HS-27A (cell line): Measurements from ENCODE around the gene SYCP2.
A peak's percentile ranks its signal among the peaks of the same experiment; 100 is the strongest.

ENCODE experiments used
- DNase-seq: peaks from one replicate; pipeline ENCODE4 v3.0.0-alpha.2; 2012; ENCODE audit warnings: low read depth, missing footprints

The SYCP2 gene

DNA sequence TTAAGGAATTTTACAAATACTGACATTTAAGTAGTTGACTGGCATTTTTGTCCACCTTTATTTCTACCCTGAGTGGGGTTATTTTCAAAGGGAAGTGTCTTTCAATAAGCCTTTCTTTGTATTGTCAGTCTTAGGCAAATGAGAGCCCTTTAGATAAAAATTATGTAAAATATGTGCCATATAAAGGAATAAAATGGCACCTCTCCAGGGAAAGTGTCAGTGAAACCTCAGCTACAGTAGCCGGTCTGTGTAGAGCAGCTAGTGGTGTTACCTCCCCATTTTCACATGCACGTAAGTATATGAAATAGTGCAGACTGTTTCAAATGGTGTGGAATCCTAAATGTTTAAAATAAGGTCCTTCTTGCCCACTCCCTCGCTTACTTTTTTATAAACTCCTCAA lies 11.7 kb upstream of the SYCP2 start:
- no peak for DNase-seq

DNA sequence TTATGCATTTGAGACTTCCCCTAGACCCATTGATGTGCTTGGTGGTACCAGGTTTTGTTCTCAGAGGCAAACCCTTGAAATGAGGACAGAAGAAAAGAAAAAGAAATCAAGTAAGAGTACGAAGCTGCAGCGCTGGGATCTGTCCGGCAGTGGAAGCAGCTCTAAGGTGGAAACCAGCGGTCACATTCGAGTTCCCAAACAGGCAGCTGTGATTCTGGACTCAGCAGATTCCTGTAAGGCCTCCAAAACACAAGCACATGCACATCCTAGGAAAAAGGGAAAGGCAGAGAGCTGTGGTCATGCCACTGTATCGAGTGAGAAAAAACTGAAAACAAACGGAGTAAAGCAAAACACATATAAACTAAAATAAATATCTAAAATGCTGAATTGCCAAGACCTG lies 11.3 kb upstream of the SYCP2 start:
- DNase-seq = no peak

DNA sequence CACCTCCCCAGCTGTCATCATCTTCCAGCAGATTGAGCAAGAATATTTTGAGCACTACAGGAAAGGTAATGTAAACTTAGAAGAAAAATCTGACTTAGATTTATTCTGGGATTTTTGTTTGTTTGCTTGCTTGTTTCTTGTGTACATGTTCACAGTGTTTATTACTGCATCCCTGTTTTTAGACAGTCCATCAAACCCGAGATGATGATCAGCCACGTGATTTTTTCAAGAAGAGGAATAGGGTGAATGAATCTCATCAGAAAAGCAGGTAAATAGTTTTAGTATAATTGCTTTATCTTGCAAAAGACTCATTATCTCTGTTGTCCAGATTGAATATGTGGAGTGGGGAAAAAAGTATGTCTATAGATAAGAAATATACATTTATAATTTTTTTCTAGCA lies 8.8 kb upstream of the SYCP2 start:
- no peak for DNase-seq

DNA sequence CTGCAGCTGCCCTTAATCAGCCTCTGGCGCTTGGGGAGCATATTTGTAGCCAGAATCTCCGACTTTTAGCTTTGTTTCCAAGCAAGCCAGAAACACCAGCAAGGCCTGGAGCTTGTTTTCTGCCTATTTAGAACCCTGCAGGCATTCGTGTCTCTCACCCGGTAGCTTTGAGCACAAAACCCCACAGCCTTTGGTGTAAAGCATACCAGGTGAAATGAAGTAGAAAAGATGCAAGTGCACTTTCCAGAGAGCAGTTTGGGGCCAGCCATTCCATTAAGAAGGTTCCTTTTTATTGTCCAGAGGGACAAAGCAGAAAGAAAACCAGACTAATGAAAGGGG lies 7.5 kb upstream of the SYCP2 start:
- DNase-seq = no peak

DNA sequence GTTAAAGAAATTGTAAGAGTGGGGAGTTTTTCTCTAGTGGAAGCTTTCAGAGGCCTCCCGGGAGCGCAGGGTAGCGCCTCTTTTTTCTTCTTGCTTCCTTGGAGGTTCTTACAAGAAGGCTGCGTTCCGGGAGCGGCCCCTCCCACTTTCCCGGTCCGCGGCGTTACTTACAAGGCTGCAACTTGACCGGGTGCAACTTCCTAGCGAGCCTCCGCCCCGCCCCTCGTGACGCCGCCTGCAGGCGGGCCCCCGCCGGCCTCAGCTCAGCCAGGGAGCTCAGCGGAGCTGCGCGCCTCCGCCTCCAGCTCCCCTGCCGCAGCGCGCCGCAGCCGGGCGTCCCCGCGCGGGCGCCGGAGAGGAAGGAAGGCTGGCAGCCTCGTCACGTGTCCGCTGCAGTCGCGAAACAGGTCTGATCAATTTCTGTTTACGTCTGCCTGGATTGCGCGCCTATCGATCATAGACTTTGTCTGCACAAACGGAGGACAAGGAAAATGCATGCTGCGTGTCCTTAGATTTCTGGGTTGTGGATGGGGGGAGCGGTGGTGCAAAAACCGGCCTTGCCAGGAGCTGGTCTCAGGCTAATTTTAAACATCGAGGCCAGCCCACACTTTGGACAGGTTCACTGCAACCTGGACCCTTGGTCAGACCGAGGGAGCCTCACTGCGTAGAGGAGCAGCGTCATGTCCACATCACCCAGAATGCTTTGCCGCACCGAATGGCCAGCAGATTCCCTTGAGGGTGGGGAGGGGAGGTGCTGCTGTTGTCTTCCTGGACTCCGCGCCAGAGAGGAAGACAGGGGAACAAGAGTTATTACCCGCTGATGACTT lies 6.9 kb upstream of the SYCP2 start, which contains the start of the genes FAM217B and PPP1R3D:
Gene FAM217B, plus strand, starts transcription at position 261 of the 827 bp plus-strand sequence. CDS start 3,555 bp downstream, outside the sequence.
Gene PPP1R3D, minus strand, starts transcription at position 177 of the 827 bp plus-strand sequence. CDS start 374 bp downstream, outside the sequence.
- peak; percentile 85 for DNase-seq

DNA sequence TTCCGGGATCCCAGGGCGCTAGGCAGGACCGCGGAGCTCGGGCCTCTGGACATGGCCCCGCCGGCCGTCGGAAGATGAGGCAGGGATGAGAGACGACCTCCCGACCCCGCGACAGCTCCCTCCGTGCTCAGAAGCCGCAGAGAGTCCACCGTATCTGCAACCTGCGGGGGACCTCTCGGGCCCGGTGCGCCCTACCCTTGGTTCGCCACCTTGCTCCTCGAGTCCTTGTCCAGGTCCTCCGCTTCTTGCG lies 6.4 kb upstream of the SYCP2 start:
- no peak for DNase-seq

DNA sequence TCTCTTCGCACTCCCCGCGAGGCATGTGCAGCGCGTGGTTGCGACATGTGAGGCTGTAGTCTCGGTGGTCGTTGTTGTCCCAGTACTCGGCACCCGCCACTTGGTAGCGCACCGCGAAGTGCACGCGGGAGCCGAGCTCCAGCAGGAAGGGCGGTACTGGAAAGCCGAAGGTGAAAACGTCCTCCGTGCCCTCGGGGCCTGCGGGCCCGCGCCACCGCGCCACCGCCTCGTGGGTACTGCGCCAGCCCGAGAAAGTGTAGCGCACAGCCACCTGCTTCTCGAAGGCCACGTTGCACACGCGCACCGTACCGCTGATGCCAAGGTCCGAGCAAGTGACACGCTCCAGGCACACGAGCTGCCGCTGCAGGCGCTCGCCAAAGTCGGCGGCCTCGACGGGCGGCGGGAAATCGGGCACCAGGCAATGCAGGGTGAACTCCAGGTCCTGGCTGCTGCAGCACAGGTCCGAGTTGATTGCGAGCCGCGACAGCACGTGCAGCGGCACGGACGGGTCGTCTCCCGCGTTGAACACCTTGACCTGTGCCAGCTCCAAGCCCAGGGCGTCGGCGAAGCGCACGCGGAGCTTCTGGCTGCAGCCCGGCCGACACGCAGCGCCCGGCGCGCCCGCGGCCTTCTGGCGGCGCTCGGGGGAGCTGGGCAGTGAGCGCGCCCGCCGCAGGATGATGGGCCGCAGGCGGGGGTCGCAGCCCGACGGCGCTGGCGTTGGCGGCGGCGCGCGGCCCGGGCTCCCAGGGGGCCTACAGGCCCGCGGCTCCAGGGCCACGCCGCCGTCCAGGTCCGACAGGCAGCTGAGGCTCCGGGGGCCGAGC lies 5.8 kb upstream of the SYCP2 start:
- DNase-seq = no peak

DNA sequence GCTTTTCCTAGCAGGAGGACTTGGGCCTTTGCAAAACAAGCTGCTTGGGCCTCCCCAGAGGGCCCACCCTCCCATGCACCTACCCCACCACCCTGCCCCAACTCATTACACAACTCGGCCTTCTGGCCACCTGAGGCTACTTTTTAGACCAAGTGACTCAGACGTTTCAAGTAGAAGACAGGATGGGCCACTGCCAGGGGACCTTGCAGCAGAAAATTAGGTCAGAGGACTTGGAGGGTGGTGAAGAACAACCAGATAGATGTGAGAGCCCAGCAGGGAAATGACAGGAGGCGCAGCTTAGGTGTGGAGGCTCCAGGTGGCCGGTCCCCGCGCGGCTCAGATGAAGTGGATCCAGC lies 5.2 kb upstream of the SYCP2 start:
- no peak for DNase-seq

DNA sequence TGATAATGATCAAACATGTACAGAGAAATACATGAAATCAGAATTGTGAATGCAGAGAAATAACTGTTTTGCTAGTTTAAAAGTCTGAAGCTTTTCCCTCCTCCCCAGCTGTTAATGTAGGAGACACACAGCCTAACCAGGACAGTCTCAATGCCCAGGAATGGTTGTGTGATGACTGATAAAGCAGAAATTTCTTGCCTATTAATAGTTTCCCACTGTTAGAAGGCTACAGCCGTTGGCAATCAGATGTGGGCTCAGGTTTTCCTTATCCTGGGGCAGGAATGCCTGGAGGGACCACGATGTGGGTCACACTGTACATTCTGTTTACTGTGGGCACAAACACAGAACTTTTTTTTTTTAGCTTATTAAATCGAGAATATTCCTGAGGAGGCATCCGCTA lies 4.8 kb upstream of the SYCP2 start:
- DNase-seq = no peak

DNA sequence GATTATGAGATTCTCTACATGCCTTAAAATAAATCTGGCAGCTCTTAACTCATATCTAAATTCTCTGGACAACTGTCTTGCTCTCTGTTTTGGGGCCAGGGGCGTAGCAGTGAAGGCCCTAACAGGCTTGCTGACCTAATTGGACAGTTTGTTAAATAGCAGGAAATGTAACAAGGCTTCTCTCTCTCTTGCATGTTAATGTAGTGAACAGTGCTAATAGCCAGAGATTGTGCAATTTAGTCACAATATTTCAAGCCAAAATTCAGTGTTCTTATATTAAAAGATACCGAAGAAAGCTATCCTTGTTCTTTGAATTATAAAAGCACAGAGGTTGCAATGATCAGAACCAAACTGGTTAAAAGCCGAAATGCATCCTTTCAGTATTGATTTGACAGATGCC lies 3.7 kb upstream of the SYCP2 start:
- no peak for DNase-seq

DNA sequence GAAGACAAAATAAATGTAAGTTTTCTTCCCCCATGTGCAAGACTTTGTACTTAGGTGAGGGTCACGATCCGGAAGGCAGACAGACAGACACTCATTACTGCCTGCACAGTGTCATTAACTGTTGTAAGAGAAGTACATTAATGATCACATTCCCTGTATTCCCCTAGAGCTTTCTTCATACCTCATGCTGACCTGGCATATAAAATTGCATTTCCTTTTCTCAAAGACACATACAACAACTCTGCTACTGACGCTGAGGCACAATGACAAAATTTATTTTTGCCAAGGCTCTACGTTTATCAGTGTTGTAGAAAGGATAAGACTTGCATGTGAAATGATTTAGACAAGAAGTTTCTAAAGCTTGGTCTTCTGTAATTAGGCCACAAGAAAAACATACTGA lies 3.0 kb upstream of the SYCP2 start:
- DNase-seq = no peak

DNA sequence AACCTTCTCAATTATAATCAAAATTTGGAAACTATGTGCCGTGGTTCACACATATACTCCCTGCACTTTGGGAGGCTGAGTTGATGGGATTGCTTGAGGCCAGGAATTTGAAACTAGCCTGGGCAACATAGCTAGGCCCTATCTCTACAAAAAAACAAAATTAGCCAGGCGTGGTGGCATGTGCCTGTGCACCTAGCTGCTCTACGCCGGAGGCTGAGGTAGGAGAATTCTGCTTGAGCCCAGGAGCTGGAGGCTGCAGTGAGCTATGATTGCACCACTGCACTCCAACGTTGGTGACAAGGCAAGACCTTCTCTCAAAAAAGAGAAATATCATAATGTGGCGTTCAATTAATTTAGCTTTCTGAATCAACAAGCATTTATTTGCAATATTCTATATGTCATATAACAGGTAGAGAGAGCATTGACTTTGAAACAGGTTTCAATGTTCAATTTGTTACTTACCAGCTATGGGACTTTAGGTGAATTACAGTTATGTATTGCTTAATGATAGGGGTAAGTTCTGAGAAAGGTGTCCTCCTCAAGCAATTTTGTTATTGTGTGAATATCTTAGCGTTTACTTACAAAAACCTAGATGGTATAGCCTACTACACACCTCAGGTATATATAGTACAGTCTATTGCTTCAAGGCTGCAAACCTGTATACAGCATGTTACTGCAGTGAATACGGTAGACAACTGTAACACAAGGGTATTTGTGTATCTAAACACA lies 2.2 kb upstream of the SYCP2 start:
- DNase-seq = no peak

DNA sequence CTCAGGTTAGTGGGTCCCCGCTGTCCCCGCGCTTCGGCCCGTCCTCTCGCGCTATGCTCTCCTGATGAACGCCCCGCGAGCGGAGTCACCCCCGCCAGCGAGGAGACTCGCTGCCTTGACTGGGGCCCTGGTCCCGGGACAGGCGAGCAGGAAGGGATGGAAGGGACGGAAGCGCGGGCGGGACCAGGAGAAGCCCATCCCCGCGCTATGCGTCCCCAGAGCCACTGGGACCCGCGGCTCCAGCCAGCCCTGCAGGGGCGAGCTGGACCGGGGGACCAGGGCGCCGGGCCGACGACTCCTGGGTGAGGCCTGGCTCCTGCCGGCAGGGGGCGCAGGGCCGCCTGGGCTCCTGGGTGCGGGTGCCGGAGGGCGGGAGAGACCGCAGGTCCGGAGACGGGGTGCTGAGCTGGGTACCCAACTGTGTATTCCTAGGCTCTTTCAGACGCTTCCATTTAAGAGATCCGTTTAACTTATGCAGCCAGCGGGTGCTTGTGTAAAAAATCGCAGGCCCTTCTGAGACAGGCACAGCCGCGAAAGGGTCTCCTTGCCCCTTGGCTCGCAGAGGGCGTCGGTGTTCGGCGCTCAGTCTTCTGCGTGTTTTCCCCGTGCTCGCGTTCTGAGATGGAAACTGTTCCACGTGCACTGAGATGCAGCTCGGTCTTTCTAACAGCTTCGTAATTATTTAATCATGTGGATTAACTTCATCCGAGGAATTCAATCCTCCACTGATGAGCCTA lies 580 bp upstream of the SYCP2 start:
- no peak for DNase-seq

DNA sequence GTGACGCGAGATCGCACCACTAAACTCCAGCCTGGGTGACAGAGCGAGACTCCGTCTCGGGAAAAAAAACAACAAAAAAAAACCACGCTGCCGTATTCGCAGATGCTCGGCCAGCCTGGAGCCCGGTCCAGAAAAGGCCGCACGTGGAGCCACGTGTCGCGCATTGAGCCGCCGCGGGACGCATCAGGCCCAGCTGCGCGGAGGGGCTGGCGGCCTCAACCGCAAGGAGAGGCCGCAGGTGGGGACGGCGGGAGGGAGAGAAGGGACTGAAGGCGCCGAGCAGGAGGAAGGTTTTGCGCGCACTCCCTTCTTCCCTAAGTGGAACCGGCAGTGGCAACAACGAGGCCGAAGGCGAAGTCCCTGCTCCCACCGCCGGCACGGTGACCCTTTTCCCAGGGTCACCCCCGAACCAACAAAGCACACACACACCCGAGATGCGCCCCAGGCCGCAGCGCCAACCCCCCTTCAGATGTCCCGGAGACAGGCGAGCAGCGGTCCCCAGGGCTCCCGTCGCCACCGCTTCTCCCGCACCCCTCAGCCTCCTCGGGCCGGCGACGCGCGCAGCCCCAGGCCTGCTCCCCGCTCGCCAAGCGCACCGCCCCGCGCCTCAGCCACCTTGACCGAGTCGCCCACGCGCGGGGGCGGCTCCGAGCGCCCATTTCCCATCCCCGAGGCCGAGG lies 681 bp downstream of the SYCP2 start:
- DNase-seq = no peak

DNA sequence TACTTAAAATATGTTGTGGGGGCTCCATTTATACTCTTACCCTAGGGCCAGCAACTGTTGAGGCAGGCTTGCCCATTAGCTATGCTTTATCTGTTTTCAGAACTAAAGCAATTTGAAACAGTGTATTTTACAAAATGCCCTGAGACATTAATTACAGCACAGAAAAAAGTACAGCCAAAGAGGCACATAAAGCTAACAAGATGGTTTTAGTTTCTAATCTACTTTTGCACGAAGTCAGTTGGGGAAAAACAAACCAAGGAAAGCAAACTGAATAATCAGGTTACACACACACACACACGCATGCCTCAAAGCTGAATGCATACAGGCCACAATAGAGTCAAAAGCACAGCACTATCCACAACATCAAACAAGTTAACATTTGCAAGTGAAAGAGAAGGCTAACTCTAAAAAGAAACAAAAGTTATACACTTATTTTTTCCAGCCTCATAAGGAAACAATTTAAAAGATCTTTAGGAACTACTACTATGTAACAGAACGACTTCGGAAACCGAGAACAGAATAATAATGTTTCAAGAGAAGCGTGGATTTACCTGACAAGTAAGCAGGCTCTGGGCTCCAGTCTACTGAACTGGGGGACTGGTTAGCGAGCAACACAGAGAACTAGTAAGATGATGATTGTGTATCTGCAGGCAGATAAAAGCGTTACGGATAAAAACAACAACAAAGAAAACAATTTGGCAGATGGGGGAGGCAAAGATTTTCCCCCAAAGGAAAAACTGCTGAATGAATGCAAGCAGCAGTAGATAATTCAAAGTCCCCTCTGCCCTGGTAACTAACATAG lies 1.7 kb downstream of the SYCP2 start:
- DNase-seq = no peak

DNA sequence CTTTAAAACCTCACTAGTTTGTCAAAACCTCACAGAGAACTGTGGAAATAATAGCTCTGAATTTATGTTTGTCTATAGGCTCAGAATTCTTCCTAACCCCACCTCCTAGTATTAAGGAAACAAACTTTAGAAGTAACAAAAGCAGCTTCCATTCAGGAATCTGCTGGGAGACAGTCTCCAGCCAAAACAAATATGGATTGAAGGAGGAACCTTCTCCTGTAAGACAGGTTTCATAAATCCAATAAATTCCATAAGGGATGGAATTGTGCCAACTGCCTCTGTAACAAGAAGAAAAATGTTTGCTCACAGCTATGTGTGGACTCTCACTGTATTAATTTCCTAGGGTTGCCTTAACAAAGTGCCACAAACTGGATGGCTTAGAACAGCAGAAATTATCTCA lies 7.5 kb downstream of the SYCP2 start:
- DNase-seq = no peak

DNA sequence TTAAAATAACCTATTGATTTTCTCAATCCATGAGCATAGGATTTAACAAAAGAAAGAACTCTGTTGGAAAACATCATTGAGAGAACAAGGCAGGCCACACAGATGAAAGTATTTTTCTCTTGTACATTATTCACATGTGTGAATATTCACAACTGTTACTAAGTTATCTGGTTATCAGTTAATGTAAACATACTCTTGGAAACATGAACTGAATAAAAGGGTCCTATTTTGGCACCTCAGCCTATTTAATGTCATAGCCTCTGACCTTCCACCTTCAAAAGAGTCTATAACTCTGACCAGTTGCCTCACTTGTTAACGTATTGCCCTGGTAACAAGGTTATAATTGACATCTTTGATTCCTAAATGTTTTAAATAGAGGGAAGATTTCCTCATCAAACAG lies 8.1 kb downstream of the SYCP2 start:
- DNase-seq = no peak

DNA sequence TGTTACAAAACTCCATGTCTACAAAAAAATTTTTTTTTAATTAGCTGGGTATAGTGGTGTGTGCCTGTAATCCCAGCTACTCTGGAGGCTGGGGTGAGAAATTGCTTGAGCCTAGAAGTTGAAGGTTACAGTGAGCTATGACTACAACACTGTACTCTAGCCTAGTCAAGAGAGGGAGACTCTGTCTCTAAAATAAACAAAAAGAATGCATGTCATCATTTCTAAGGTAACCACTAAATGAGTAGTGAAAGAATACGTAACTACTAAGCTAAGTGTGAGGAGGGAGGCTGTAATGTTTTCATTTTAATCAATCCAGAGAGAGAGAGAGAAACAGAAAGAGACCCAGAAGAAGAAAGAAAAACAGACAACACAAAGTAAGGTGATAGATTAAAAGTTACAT lies 9.9 kb downstream of the SYCP2 start:
- no peak for DNase-seq

DNA sequence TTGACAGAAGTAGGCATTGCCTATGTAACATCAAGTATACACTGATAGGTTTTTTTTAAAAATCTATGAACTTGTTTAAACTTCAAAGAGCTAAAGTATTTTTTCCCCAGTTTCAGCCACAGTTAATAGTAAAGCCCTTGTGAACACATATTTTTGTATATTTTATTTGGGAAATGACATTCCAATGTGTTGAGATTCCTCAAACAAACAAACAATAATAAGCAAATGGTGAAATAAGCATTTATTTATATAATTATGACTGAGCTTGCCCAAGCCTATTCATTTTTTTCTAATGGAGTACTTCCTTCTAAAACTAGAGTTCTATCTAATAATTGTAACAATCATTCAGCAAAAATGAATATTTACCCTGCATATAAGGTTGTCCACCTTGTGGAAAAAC lies 12.5 kb downstream of the SYCP2 start:
- no peak for DNase-seq

DNA sequence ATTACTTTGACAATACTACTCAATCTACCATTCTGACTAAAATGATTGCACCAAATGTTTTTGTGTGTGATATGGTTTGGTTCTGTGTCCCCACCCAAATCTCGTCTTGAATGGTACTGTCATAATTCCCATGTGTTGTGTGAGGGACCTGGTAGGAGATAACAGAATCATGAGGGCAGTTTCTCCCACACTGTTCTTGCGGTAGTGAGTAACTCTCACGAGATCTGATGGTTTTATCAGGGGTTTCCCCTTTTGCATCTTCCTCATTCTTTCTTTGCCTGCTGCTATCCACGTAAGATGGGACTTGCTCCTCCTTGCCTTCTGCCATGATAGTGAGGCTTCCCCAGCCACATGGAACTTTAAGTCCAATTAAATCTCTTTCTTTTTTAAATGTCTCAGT lies 20.8 kb downstream of the SYCP2 start:
- no peak for DNase-seq

DNA sequence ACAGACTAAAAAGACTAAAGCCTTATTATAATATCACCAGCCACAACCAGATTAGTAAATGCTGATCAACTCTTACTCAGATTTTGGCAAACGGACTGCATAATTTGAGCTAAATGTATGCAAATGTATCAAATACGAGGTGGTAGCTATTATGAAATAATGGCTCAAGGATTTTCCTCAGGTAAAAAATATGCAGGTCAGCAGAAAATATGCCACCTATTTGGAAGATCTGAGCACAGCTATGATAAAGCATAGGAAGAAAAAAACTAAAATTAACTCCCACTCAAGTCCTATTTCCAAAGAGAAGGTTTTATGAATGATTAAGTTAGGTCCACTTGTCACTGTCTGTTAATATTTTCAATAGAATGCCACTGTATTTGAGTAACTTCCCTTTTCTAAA lies 22.4 kb downstream of the SYCP2 start:
- DNase-seq = no peak
